Measurements from ENCODE around the gene SPATA25. TPM values are rescaled to one million over a fixed set of nuclear protein-coding genes. Genes with fewer than 3 reads are reported as not detected.

Gene SPATA25
- polyA plus RNA-seq, 1 donor (not counting 4 experiments of a cell fraction or from before 2014, with no cell fraction given): not detected

DNA sequence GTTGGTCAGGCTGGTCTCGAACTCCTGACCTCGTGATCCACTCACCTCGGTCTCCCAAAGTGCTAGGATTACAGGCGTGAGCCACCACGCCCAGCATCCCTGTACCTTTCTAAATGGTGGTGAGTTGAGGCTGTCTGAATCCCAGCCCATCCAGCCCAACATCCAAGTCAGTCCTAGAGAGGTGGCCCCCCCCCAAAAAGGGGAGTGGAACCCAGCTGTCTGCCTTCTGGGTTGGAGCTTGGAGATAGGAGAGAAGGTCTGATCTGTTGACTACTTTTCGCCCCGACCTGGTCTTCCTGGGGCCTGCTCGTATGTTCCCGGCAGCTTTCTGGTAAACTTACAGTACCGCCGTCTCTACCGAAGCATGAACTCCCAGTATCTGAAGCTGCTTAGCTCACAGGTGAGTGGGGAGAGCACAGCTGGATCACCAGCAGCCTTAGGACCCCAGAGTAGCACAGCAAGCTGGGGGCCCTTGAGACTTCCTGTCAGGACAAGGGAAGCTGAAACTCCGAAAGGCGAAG lies 9.3 kb upstream of the SPATA25 start:
- Histone ChIP-seq H3K4me3 (ENCODE audit: control insufficient read depth in 2 of 3, extremely low read depth in 1 of 3, insufficient read depth in 2 of 3, low read depth in 1 of 3, low read length in 3 of 3) (no peak overlapping the region), H3K9me3 (ENCODE audit: control insufficient read depth, low read depth, low read length) (no peaks in the 10 kb centered on the region), H3K4me1 (ENCODE audit: control insufficient read depth, extremely low read depth, insufficient read depth, low read length) (peaks cover 4% of the 10 kb centered on the region), H3K9me1 (ENCODE audit: control insufficient read depth, extremely low read depth, insufficient read depth, low read length) (no peaks in the 10 kb centered on the region), H3K36me3 (ENCODE audit: control insufficient read depth in 2 of 2, extremely low read depth in 1 of 2, insufficient read depth in 2 of 2, low read length in 2 of 2) (peaks cover 13 to 31% of the 10 kb centered on the region in 2 experiments), H3K27me3 (ENCODE audit: control insufficient read depth, extremely low read depth, insufficient read depth, low read length) (no peaks in the 10 kb centered on the region), H4K20me1 (ENCODE audit: control insufficient read depth, extremely low read depth, insufficient read depth, low read length) (no peaks in the 10 kb centered on the region), H3K9ac (ENCODE audit: control insufficient read depth, extremely low read depth, insufficient read depth, low read length) (no peak overlapping the region), H2AFZ (ENCODE audit: control insufficient read depth, low read length) (no peak overlapping the region), H3K4me2 (ENCODE audit: control insufficient read depth, extremely low read depth, insufficient read depth, low read depth, low read length) (no peak overlapping the region), H3K27ac (ENCODE audit: control insufficient read depth, insufficient read depth, low read length) (no peak overlapping the region), H3K79me2 (ENCODE audit: control insufficient read depth, insufficient read depth, low read length) (no peaks in the 10 kb centered on the region)
- FAIRE-seq (no peak), DNase-seq (ENCODE audit: low read depth, low spot score) (no peak)
- dilution Hi-C loops (cut with MboI; ENCODE audit: extremely low pct_ligation_motif_present, low sequenced_read_pairs): no loop called here
- TF ChIP-seq, protein P1, sequence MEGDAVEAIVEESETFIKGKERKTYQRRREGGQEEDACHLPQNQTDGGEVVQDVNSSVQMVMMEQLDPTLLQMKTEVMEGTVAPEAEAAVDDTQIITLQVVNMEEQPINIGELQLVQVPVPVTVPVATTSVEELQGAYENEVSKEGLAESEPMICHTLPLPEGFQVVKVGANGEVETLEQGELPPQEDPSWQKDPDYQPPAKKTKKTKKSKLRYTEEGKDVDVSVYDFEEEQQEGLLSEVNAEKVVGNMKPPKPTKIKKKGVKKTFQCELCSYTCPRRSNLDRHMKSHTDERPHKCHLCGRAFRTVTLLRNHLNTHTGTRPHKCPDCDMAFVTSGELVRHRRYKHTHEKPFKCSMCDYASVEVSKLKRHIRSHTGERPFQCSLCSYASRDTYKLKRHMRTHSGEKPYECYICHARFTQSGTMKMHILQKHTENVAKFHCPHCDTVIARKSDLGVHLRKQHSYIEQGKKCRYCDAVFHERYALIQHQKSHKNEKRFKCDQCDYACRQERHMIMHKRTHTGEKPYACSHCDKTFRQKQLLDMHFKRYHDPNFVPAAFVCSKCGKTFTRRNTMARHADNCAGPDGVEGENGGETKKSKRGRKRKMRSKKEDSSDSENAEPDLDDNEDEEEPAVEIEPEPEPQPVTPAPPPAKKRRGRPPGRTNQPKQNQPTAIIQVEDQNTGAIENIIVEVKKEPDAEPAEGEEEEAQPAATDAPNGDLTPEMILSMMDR (optimal IDR thresholded peaks at IDR 0.05 in 1 of 3, IDR thresholded peaks at IDR 0.05 in 1 of 3, conservative IDR thresholded peaks at IDR 0.05 in 1 of 3; ENCODE audit: extremely low read depth in 1 of 3, insufficient read depth in 2 of 3, low read length in 3 of 3): no peak
- TF ChIP-seq EZH2 (IDR thresholded peaks at IDR 0.05; ENCODE audit: low read length): no peak

GRCh38 chr20:45894797-45895196 lies 7.4 kb upstream of the SPATA25 start:
- Histone ChIP-seq H2AFZ (ENCODE audit: control insufficient read depth, low read length) (no peak overlapping the region), H3K9ac (ENCODE audit: control insufficient read depth, extremely low read depth, insufficient read depth, low read length) (no peak overlapping the region), H3K79me2 (ENCODE audit: control insufficient read depth, insufficient read depth, low read length) (no peaks in the 10 kb centered on the region), H3K4me1 (ENCODE audit: control insufficient read depth, extremely low read depth, insufficient read depth, low read length) (peaks cover 13% of the 10 kb centered on the region), H4K20me1 (ENCODE audit: control insufficient read depth, extremely low read depth, insufficient read depth, low read length) (no peaks in the 10 kb centered on the region), H3K4me3 (ENCODE audit: control insufficient read depth in 2 of 3, extremely low read depth in 1 of 3, insufficient read depth in 2 of 3, low read depth in 1 of 3, low read length in 3 of 3) (no peak overlapping the region), H3K27ac (ENCODE audit: control insufficient read depth, insufficient read depth, low read length) (no peak overlapping the region), H3K4me2 (ENCODE audit: control insufficient read depth, extremely low read depth, insufficient read depth, low read depth, low read length) (no peak overlapping the region), H3K9me3 (ENCODE audit: control insufficient read depth, low read depth, low read length) (no peaks in the 10 kb centered on the region), H3K9me1 (ENCODE audit: control insufficient read depth, extremely low read depth, insufficient read depth, low read length) (no peaks in the 10 kb centered on the region), H3K36me3 (ENCODE audit: control insufficient read depth in 2 of 2, extremely low read depth in 1 of 2, insufficient read depth in 2 of 2, low read length in 2 of 2) (peaks cover 13 to 25% of the 10 kb centered on the region in 2 experiments), H3K27me3 (ENCODE audit: control insufficient read depth, extremely low read depth, insufficient read depth, low read length) (no peaks in the 10 kb centered on the region)
- no peak for DNase-seq (ENCODE audit: low read depth, low spot score)
- FAIRE-seq: no peak
- TF ChIP-seq, protein P1 (optimal IDR thresholded peaks at IDR 0.05 in 1 of 3, IDR thresholded peaks at IDR 0.05 in 1 of 3, conservative IDR thresholded peaks at IDR 0.05 in 1 of 3; ENCODE audit: extremely low read depth in 1 of 3, insufficient read depth in 2 of 3, low read length in 3 of 3): no peak
- TF ChIP-seq EZH2 (IDR thresholded peaks at IDR 0.05; ENCODE audit: low read length): no peak
- dilution Hi-C loops (cut with MboI; ENCODE audit: extremely low pct_ligation_motif_present, low sequenced_read_pairs): no loop called here
